ENCODE measurements around the gene FBXO42. TPM values are rescaled to one million over a fixed set of nuclear protein-coding genes. Genes with fewer than 3 reads are reported as not detected.

FBXO42 gene
- total RNA-seq (ENCODE audit: low replicate concordance) = 7.6 and 8.4 TPM in 2 replicates

DNA sequence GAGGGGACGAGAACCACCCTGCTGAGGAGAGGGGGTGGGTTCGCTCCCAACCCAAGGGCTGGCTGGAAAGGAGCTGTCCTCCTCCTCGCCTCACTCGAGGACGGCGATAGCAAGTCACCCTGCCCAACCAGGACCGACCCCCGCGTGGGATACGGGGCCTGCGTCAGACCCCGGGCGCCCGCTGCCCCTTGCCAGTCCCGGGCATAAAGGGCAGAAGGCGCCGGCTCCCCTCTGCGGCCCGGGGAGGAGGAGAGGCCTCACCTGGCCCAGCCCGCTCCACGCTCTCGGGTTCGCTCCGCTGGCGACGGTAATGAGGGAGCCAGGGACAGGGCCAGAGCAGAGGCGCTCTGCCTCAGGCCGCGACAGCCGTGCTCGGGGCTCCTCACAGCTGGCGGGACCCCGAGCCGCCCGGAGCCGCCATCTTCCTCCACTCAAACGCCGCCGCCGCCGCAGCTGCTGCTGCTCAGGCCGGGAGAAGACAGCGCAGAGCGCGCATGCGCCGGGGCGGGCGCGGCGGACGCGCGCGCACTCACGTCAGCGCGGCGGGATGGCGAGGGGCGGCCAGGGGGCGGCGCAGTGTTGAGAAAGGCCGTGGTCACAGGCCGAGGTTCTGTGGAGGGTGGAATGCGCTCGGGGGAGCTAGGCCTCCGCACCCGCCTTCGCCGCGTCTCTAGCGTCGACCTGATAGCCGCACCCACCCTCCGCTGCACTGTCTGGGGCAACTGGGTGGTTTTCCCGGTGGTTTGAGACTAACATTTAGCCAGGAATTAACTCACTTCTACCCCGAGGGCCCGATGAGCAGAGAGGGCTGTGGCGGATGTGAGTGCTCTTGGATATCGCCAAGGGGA, at the start of gene FBXO42:
FBXO42 (minus strand) TSS at position 487 of the 848 bp plus-strand sequence. CDS start 37,062 bp downstream, outside the sequence.

DNA sequence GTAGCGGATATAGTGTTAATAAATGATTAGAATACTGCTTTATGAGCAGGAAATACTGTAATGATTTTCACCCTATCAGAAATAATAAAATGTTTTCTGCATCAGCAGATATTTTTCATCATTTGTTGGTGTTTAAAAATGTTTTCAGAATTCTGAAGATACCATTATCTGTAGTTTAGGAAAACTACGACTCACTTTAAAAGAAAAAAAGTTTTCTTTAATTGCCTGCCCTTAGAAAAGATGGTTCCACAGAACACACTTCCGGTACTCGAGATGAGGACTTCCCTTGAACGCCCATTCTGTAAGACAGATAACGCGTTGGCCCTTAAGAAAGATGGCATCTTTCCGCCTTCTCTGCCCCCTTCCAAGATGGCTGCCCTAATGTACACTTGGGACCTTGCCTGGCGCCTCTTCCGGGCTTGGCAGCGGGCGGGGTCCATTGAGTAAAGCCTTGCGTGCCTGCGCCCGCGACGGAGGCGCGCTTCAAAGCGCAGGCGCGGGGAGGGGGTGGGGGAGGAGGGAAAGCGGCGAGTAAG, 14.5 kb upstream of the FBXO42 start, which contains the start of gene SZRD1:
SZRD1 (plus strand) TSS at position 521 of the 536 bp plus-strand sequence. CDS start 16 bp downstream, outside the sequence.

DNA sequence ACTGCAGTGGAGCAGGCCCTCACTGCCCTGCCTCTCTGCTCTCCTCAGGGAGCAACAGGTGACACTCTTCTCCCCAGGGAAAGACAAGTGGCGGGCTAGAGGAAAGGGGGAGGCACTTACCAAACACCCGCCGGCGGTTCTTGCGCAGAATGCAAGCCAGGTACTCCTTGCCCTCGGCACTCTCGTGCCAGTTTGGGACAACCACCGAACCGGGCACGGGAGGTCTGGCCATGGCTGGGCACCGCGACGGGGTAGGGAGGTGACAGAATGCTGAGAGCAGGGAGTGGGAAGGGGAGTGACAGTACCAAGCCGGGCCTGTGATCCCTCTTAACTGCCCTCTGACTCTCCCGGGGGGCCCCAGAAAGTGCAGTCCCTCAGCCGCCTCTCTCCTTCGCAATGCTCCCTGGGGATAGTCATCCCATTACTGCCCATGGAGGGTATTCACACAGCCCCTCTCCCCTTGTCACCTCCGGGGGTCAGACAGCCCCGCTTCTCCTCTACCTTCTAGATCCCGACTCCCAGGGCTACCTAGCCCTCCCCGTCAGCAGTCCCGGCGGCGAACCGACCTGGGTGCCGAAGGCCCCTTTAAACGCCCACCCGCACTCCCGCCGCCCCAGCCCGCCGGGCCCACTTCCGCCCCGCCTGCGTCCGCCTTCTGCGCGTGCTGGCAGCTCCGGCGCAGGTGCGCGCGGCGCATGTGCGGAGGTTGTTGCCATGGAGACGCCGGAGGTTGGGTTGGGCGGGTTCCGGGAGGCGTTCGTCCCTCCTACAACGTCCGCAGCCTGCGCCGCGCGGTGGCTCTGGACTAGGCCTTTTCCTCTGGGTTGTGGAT, 115.6 kb downstream of the FBXO42 start, which contains the start of gene CPLANE2:
CPLANE2 (minus strand) TSS at position 673 of the 832 bp plus-strand sequence; CDS start at position 232, 441 bp downstream.

DNA sequence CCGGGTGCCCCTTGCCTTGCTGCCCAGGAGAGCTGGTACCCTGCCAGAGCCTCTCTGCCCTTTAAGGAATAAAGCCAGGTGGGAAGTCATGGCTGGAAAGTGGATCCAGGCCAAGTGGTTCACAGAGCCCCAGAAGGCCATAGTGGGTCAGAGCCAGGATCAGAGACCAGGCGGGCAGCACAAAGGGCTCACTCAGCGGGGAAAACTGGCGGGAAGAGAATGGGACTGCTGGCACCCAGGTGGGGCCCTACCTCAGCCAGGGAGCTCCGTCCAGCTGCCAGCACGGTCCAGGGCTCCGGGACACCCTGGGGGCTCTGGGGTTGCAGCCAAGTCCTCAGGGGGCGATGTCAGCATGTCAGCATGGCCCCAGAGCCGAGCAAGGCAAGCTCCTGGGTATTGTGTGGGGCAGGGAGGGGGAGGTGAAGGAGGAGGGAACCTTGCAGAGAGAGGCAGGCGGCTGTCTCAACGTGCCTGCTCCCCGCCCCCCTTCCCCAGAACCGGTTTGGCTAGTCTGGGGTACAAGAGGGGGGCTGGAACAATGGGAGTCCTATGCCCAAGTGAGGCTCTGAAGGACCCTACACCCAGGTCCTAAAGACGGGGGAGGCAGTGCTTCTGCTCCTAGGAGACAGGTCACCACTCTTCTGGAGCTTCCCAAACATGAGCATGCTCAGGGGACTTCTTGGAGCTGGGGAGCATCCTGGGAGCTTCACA, 139.9 kb downstream of the FBXO42 start, which contains the start of gene ARHGEF19:
ARHGEF19 (minus strand) TSS at position 402 of the 711 bp plus-strand sequence. CDS start 3,598 bp downstream, outside the sequence.

Other genes starting within 250 kb of the FBXO42 start
- 13.0 and 66.0 TPM in 2 replicates for gene EPHA2, start 196.4 kb downstream of the FBXO42 start, total RNA-seq (ENCODE audit: low replicate concordance)
- gene ARHGEF19, start 139.8 kb downstream of the FBXO42 start, total RNA-seq (ENCODE audit: low replicate concordance) = 4.3 and 5.5 TPM in 2 replicates
- gene CPLANE2, start 115.3 kb downstream of the FBXO42 start, total RNA-seq (ENCODE audit: low replicate concordance) = 9.0 and 10.9 TPM in 2 replicates
- gene SZRD1, start 14.8 kb upstream of the FBXO42 start, total RNA-seq (ENCODE audit: low replicate concordance) = 10.9 and 27.5 TPM in 2 replicates
- not detected in 2 replicates for gene SPATA21, start 84.9 kb upstream of the FBXO42 start, total RNA-seq (ENCODE audit: low replicate concordance)
- gene NECAP2, start 88.2 kb upstream of the FBXO42 start, total RNA-seq (ENCODE audit: low replicate concordance) = 105 and 155 TPM in 2 replicates
- 2,564 and 3,022 TPM in 2 replicates for gene RNU1-1, start 161.8 kb upstream of the FBXO42 start, total RNA-seq (ENCODE audit: low replicate concordance)